GM21723 (cell line): ENCODE data around the gene SLC1A2.

Experiments
- ATAC-seq: cut with Tn5 transposase; IDR thresholded peaks from one replicate; pipeline ENCODE4 v1.9.1; 2021; ENCODE audit warnings: mild to moderate bottlenecking, moderate library complexity; ENCODE audit not compliant: unreplicated experiment

SLC1A2 gene

GRCh38 chr11:35352077-35352888, 67.1 kb downstream of the SLC1A2 start:
- ATAC-seq = no peak

GRCh38 chr11:35349897-35350296, 69.5 kb downstream of the SLC1A2 start:
- no peak for ATAC-seq

GRCh38 chr11:35348898-35349687, 70.3 kb downstream of the SLC1A2 start:
- ATAC-seq = no peak

- ATAC-seq = no peak
Measured at GRCh38 chr11:35347921-35348331, 71.4 kb downstream of the SLC1A2 start.

GRCh38 chr11:35347173-35347878, 72.0 kb downstream of the SLC1A2 start:
- ATAC-seq = no peak

- ATAC-seq = no peak
Measured at GRCh38 chr11:35346472-35347156, 72.7 kb downstream of the SLC1A2 start.

GRCh38 chr11:35344681-35345574, 74.4 kb downstream of the SLC1A2 start:
- no peak for ATAC-seq

GRCh38 chr11:35343033-35343598, 76.2 kb downstream of the SLC1A2 start:
- ATAC-seq = peak; percentile 72

- ATAC-seq = no peak
Measured at GRCh38 chr11:35340715-35341114, 78.6 kb downstream of the SLC1A2 start.

GRCh38 chr11:35340071-35340470, 79.3 kb downstream of the SLC1A2 start:
- ATAC-seq = no peak

- no peak for ATAC-seq
Measured at GRCh38 chr11:35338921-35339320, 80.4 kb downstream of the SLC1A2 start.

GRCh38 chr11:35337914-35338305, 81.4 kb downstream of the SLC1A2 start:
- ATAC-seq = no peak

GRCh38 chr11:35337136-35337913, 82.0 kb downstream of the SLC1A2 start:
- ATAC-seq = no peak

- no peak for ATAC-seq
Measured at GRCh38 chr11:35336726-35337125, 82.6 kb downstream of the SLC1A2 start.

- no peak for ATAC-seq
Measured at GRCh38 chr11:35335226-35335625, 84.1 kb downstream of the SLC1A2 start.

- peak; percentile 76 for ATAC-seq
Measured at GRCh38 chr11:35334385-35335090, 84.8 kb downstream of the SLC1A2 start.

GRCh38 chr11:35332524-35332923, 86.8 kb downstream of the SLC1A2 start:
- ATAC-seq = no peak

GRCh38 chr11:35330931-35331330, 88.4 kb downstream of the SLC1A2 start:
- peak; percentile 73 for ATAC-seq
